ENCODE measurements around the gene AKT1.

The AKT1 gene

GRCh38 chr14:104757238-104757585 is 38.3 kb downstream of the AKT1 start:
- no peak for DNase-seq (ENCODE audit: extremely low spot score)
- ChIA-PET CTCF (interaction anchor here (14.3 kb wide), 1 partner anchor 10 kb away, joined by 136 read pairs; no protein-coding TSS in a partner anchor), POLR2A (no interaction called here)
- no peak for TF ChIP-seq CTCF (IDR thresholded peaks at IDR 0.05; ENCODE audit: control extremely low read depth, extremely low read depth, low read depth, missing control alignments)

- no peak for DNase-seq (ENCODE audit: extremely low spot score)
- TF ChIP-seq CTCF (IDR thresholded peaks at IDR 0.05; ENCODE audit: control extremely low read depth, extremely low read depth, low read depth, missing control alignments), result no peak
- POLR2A ChIA-PET, result no interaction called here
- CTCF ChIA-PET, result interaction anchor here (14.3 kb wide), 1 partner anchor 11 kb away, joined by 136 read pairs; no protein-coding TSS in a partner anchor
Observed at GRCh38 chr14:104756477-104757237, 38.9 kb downstream of the AKT1 start.

- ChIA-PET POLR2A (interaction anchor here (0.6 kb wide), 1 partner anchor 9 kb away, joined by 3 read pairs; no protein-coding TSS in a partner anchor), CTCF (interaction anchor here (0.9 to 14.3 kb wide), 3 partner anchors 12 to 335 kb away, joined by 3 to 136 read pairs (median 4); no protein-coding TSS in a partner anchor)
- TF ChIP-seq CTCF (IDR thresholded peaks at IDR 0.05; ENCODE audit: control extremely low read depth, extremely low read depth, low read depth, missing control alignments), result no peak
- DNase-seq (ENCODE audit: extremely low spot score), result no peak
Observed at GRCh38 chr14:104755621-104756020, 39.9 kb downstream of the AKT1 start.

- no peak for TF ChIP-seq CTCF (IDR thresholded peaks at IDR 0.05; ENCODE audit: control extremely low read depth, extremely low read depth, low read depth, missing control alignments)
- ChIA-PET POLR2A (no interaction called here), CTCF (interaction anchor here (1.4 to 14.3 kb wide), 3 partner anchors 13 to 72 kb away, joined by 4 to 136 read pairs (median 13); no protein-coding TSS in a partner anchor)
- no peak for DNase-seq (ENCODE audit: extremely low spot score)
Observed at GRCh38 chr14:104754213-104754851, 41.2 kb downstream of the AKT1 start.

GRCh38 chr14:104753528-104754212 is 41.9 kb downstream of the AKT1 start:
- CTCF ChIA-PET, result interaction anchor here (1.4 to 14.3 kb wide), 3 partner anchors 14 to 72 kb away, joined by 4 to 136 read pairs (median 13); no protein-coding TSS in a partner anchor

More at GRCh38 chr14:104753528-104754212, 41.9 kb downstream of the AKT1 start:
- no peak for DNase-seq (ENCODE audit: extremely low spot score)
- POLR2A ChIA-PET, result interaction anchor here (1.4 kb wide), 1 partner anchor 28 kb away, joined by 3 read pairs; no protein-coding TSS in a partner anchor
- no peak for TF ChIP-seq CTCF (IDR thresholded peaks at IDR 0.05; ENCODE audit: control extremely low read depth, extremely low read depth, low read depth, missing control alignments)

All from GM10248 (cell line).